Cardiac fibroblast (primary cell): ENCODE results near the gene C4orf50.

Experiments
- DNase-seq, 2 donors: peaks; one replicate each; pipeline versions ENCODE4 v3.0.0 to v3.0.0-alpha.2; 2010; ENCODE audit warnings: low read depth in 2 of 2
- H3K4me3 ChIP-seq, 2 donors: replicated peaks in 1 of 2; 1 replicate in 1 of 2; 2 replicates in 1 of 2; pipeline ENCODE4 v1.5.1; 2011; ENCODE audit warnings: low read depth in 2 of 2, low read length in 2 of 2, mild to moderate bottlenecking in 2 of 2, moderate library complexity in 1 of 2
- CTCF ChIP-seq: IDR thresholded peaks from one replicate; pipeline ENCODE4 v1.5.1; 2011; ENCODE audit warnings: low read depth, mild to moderate bottlenecking, low read length, inconsistent platforms

The C4orf50 gene

GRCh38 chr4:6044276-6044675 lies 26.0 kb upstream of the C4orf50 start:
- DNase-seq: no peak
- H3K4me3 ChIP-seq: no peak overlapping the region
- no peak for TF ChIP-seq CTCF

GRCh38 chr4:6043843-6044242 lies 25.6 kb upstream of the C4orf50 start:
- TF ChIP-seq CTCF: no peak
- H3K4me3 ChIP-seq: no peak overlapping the region
- no peak for DNase-seq

GRCh38 chr4:6043188-6043587 lies 25.0 kb upstream of the C4orf50 start:
- no peak for DNase-seq
- no peak for TF ChIP-seq CTCF
- no peak overlapping the region for H3K4me3 ChIP-seq

GRCh38 chr4:6042293-6043063 lies 24.2 kb upstream of the C4orf50 start:
- no peak overlapping the region for H3K4me3 ChIP-seq
- no peak for TF ChIP-seq CTCF
- no peak for DNase-seq

- DNase-seq: no peak
- no peak for TF ChIP-seq CTCF
- no peak overlapping the region for H3K4me3 ChIP-seq
Observed at GRCh38 chr4:6041800-6042199, 23.6 kb upstream of the C4orf50 start.

GRCh38 chr4:6038711-6039110 lies 20.5 kb upstream of the C4orf50 start:
- no peak for DNase-seq
- TF ChIP-seq CTCF: no peak
- H3K4me3 ChIP-seq: no peak overlapping the region

- TF ChIP-seq CTCF: no peak
- H3K4me3 ChIP-seq: no peak overlapping the region
- DNase-seq: no peak
Observed at GRCh38 chr4:6035786-6036185, 17.6 kb upstream of the C4orf50 start.
